Fibroblast of pulmonary artery (primary cell): ENCODE data around the gene ZSCAN16.
"Not testable (repeated sequence)": the region's sequence is repeated elsewhere in the genome, so short reads cannot be mapped to it uniquely, and the experiment has no call there.

Source experiments
- DNase-seq: peaks from one replicate; pipeline ENCODE4 v3.0.0-alpha.2; 2010; ENCODE audit warnings: low read depth
- H3K4me3 ChIP-seq: replicated peaks from 2 replicates; pipeline ENCODE4 v1.5.1; 2011; ENCODE audit warnings: low read depth, mild to moderate bottlenecking, control low read depth, low read length, moderate library complexity
- CTCF ChIP-seq: IDR thresholded peaks from 2 replicates; pipeline ENCODE4 v1.5.1; 2011; ENCODE audit warnings: mild to moderate bottlenecking, control low read depth, low read length, inconsistent platforms; ENCODE audit errors: missing control alignments

Gene ZSCAN16

GRCh38 chr6:28089054-28089453 lies 35.4 kb upstream of the ZSCAN16 start:
- no peak overlapping the region for H3K4me3 ChIP-seq
- DNase-seq = no peak
- no peak for TF ChIP-seq CTCF

- TF ChIP-seq CTCF = no peak
- DNase-seq = no peak
- H3K4me3 ChIP-seq = peak overlapping the region; percentile 36
Measured at GRCh38 chr6:28090917-28091586, 33.4 kb upstream of the ZSCAN16 start.

DNA sequence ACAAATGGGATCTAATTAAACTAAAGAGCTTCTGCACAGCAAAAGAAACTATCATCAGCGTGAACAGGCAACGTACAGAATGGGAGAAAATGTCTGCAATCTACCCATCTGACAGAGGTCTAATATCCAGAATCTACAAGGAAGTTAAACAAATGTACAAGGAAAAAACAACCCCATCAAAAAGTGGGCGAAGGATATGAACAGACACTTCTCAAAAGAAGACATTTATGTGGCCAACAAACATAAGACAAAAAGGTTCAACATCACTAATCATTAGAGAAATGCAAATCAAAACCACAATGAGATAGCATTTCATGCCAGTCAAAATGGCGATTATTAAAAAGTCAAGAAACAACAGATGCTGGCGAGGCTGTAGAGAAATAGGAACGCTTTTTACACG lies 22.2 kb upstream of the ZSCAN16 start:
- H3K4me3 ChIP-seq, DNase-seq: not testable (repeated sequence)

GRCh38 chr6:28102699-28103098 lies 21.7 kb upstream of the ZSCAN16 start:
- not testable (repeated sequence) for DNase-seq, H3K4me3 ChIP-seq

GRCh38 chr6:28104392-28105244 lies 19.8 kb upstream of the ZSCAN16 start:
- peak overlapping the region; percentile 70 for H3K4me3 ChIP-seq
- TF ChIP-seq CTCF = peak; percentile 56
- peak; percentile 77 for DNase-seq

DNA sequence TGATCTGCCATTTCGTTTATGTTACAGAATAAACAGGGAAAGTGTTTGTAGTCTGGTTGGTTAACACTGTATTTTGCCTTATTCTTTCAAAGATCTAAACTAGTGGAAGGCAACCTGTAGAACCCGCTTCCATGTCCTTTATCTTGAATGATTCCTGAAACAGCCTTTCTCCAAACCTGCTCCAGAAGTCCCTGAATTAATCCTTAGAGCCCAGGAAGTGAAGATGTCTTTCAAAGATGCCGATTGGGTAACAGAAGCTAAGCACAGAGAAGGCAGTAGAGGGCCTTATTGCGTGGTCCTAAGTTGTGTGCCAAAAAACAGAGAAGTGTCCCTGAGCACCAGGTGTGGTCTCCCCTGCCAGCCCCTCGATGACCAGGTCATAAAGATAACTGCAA lies 19.2 kb upstream of the ZSCAN16 start:
- TF ChIP-seq CTCF = no peak
- peak overlapping the region; percentile 70 for H3K4me3 ChIP-seq
- peak; percentile 16 for DNase-seq

- no peak for DNase-seq
- no peak overlapping the region for H3K4me3 ChIP-seq
- no peak for TF ChIP-seq CTCF
Measured at GRCh38 chr6:28107506-28107905, 16.9 kb upstream of the ZSCAN16 start.

- no peak for DNase-seq
- H3K4me3 ChIP-seq = no peak overlapping the region
- no peak for TF ChIP-seq CTCF
Measured at GRCh38 chr6:28111964-28112363, 12.4 kb upstream of the ZSCAN16 start.
